SIG-M5 (cell line): ENCODE measurements around the gene PALD1.

Experiments
- DNase-seq: peaks from one replicate; lab custom pipeline; 2025; lab: John Stamatoyannopoulos, UW

PALD1 gene

DNA sequence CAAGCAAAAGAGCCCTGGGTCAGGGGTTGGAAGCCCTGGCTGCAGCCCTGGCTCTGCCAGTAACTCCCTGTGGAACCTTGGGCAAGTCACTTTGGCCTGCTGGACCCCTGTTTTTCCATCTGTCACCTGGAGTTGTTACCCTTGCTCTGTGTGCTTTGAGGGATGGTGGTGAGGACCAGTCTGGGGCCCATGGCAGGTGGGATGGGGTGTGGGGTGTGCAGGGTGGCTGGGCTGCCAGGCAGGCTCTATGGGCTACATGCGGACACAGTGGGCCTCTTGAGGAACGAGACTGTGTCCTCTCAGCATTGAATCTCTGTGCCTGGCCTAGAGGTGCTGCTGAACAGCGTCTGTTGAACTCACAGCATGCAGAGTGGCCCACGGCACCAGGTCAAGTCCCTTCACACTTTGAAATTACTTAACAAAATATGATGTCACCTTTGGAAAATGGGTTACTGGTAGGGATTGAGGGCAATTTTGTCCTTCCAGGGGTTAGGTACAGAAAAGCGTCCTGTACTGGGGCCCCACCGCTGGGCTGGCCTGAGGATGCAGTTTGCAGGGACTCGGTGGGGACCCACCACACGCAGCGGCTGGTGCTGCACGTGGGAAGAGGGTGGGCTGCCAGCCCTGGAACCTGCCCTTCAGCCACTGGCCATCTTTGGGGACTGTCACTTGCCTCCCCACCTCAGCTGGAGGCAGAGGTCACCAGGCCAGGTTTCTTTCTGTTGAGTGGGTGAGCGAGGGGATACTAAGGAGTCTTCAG, 78.7 kb downstream of the PALD1 start:
- DNase-seq, result no peak

GRCh38 chr10:70557876-70558275, 79.3 kb downstream of the PALD1 start:
- DNase-seq, result no peak

- DNase-seq, result no peak
Observed at GRCh38 chr10:70558295-70558694, 79.7 kb downstream of the PALD1 start.

GRCh38 chr10:70558871-70559810, 80.6 kb downstream of the PALD1 start:
- DNase-seq, result no peak

DNA sequence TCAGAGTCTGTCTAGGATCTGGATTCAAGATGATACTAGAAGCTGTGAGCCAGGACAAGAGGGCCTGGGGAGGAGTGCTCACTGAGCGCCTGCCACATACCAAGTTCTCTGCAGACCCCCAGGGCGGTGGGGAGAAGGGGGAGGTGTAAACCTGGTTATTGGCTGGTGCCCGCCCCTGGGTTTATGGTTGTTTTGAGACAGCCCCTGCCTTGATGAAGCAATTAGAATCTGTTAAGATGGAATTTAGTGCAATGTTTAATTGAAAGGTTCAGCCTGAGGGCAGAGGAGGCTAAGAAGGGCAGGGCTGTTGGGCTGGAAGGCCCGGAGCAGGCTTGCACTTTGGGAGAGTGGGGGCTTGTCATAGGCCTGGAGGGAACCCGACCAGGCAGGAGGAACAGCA, 81.3 kb downstream of the PALD1 start:
- no peak for DNase-seq

DNA sequence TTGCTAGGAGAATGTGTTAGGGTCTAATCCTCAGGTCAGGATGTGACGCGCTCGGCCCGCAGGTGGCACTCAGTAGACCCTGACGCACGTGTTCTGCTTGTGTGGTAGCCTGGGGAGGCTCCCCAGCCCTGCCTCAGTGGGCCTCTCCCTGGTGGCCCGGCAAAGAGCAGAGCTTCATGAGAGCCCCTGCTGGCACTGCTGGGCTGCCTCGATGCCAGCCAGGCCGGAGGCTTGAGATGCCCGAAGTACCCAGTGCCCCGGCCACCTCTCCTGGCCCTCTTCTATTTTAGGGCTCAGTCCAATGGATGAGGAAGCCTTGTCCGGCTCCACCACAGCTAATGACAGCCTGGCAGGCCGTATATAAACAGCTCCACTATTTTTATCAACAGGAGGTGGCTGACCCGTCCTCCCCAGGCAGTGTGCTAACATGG, 82.0 kb downstream of the PALD1 start:
- DNase-seq, result no peak

- DNase-seq, result no peak
Observed at GRCh38 chr10:70561070-70561469, 82.5 kb downstream of the PALD1 start.

- DNase-seq, result no peak
Observed at GRCh38 chr10:70561558-70561957, 83.0 kb downstream of the PALD1 start.

DNA sequence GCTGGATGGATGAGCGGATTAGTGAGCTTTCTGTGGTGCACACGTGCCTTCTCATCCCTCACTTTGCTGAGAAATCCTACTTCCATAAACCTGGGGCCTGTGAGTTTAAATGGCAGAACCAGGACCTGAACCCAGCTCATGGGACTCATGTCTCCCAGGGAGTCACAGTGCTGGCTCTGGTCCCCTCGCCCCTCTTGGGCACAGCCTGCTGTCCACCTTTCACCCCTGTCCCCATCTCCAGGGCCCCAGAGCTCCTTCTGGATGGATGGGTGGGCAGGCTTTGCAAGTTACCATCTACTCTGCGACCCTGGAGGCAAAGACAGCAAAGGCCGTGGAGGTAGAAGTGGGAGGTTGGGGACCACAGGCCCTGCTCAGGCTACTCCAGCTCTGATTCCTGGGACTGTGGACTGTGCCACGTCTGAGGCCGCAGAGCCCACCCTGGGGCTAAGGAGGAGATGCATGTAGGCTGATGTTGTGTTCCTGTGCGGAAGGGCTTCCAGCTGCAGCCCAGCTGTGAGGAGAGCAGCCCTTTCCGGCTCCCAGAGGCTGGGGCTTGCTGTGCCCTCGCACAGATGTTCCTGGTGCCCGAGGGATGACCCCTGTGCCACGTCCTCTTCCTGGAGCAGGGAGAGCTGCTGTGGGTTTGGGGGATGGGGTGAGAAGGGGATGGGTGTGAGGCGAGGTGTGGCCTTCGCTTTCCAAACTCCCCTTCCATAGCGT, 83.6 kb downstream of the PALD1 start:
- DNase-seq, result no peak

DNA sequence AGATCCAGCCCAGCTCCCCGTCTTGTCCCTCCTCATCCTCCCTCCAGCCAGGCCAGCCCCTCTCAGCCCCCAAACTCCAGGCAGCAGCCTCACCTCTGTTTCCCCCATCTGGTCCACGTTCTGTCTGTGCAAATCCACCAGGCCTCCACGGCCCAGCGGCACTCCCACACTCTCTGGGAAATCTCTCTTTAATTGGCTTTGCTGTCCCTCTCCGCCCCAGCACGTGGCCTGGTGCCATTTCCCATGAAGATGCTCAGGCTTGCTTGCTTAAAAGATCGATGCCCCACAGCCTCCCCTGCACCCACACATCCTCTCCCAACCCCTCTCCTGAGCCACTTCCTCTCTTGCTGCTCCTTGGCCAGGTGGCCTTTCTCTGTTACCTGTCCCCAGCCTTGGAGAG, 84.7 kb downstream of the PALD1 start:
- no peak for DNase-seq

DNA sequence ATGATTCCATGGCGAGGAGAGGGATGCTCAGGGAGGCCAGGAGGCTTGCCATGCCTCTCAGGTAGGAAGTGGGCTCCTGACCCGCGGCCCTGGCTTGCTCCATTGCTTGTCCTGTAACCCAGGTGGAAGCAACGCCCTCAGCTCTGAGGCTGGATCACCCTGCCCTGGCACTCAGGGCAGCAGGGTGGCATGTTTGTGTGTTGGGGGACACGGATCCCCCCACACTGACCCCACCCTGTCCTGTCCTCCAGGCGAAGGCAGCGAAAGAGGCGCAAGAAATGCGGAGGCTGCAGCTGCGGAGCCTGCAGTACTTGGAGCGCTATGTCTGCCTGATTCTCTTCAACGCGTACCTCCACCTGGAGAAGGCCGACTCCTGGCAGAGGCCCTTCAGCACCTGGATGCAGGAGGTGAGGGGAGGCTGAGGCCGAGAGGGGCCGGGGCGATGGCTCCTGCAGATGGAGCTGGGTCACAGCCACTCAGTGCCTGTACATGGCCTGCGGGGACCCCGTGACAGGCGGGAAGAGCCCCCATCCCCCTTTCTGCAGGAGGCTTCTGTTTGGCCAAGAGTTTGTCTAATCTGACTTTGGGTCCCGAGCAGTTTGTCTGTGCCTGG, 85.7 kb downstream of the PALD1 start:
- no peak for DNase-seq

DNA sequence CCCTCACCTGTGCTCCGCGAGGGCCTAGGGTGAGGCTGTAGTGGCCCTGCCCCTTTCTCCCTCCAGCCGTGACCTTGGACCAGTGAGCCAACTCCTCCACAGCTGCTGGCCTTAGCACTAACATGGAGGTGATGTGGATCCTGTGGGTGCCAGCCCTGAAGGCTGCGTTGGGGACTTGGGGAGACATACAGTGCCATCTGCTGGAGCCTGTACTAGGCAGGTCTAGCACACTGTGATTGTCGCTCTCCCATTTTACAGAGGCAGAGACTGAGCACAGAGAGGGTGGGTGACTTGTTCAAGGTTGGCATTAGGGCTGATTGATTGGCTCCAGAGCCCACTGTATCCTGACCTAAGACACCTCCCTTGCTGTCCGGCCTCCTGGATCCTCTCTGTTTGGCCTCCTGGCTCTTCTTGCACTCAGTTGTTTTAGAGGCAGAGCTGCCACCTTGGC, 86.4 kb downstream of the PALD1 start:
- no peak for DNase-seq

DNA sequence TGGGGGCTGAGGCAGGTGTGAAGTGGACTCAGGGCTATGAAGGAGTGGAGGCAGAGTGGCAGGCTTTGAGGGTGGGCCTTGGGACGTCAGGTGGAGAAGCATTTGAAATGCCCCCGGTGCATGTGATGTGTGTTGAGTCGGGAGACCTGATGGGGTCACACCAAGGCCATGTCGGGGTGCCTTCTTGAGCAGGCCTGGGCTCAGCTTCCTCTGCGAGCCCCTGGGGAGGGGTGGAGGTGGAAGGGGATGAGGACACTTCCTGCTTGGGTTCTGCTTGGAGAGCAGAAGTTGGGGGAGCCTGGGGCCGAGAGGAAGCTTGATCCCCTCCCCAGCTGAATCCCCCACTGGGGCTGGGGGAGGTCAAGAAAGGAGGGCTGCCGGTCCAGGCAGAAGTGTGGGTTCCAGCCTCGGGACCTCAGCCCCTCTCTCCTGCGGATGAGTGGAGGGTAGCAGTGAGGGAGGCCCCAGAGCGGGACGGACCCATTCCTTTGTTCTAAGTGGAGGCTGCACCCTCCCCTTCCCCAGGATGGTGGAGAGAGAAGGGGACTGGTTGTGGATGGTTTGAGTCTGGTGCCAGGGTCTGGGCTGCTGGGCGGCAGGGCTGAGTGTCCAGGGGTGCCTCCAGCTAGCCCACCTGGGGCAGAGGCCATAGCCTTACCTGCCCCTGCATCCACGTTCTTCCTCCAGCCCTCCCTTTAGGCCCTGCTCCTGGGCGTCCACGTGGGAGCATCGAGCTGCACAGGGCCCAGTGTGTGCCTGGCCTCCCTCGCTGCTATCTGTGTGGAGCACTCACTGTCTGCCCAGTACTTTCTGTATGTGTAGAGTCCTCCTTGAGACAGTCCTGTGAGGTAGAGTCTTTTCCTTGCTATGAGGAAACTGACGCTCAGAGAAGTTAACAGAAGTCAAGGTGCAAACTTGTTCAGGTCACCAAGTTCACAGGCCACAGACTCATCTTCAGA, 87.3 kb downstream of the PALD1 start:
- DNase-seq, result no peak

DNA sequence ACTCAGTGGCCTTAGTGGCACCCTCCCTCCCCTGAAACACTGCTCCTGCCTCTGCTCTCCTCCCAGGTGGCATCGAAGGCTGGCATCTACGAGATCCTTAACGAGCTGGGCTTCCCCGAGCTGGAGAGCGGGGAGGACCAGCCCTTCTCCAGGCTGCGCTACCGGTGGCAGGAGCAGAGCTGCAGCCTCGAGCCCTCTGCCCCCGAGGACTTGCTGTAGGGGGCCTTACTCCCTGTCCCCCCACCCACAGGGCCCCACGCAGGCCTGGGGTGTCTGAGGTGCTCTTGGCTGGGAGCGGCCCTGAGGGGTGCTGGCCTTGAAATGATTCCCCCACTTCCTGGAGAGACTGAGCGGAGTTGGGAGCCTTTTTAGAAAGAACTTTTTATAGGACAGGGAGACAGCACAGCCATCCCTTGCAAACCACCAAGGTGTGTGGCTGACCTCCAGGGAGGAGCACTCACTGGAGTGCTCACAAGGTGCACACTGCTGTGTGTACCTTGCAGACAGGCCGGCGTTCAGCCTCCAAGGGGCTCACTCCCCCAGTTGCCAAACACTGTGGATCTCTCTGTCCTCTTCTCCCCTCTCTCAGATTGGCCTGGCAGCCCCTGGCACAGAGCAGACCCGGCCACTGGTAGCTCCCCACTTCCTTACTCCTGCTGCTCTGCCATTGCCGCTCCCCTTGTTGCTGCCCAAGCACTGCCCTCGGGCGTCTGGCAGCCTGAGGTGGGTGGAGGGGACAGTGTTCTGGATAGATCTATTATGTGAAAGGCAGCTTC, 88.1 kb downstream of the PALD1 start:
- DNase-seq, result no peak

DNA sequence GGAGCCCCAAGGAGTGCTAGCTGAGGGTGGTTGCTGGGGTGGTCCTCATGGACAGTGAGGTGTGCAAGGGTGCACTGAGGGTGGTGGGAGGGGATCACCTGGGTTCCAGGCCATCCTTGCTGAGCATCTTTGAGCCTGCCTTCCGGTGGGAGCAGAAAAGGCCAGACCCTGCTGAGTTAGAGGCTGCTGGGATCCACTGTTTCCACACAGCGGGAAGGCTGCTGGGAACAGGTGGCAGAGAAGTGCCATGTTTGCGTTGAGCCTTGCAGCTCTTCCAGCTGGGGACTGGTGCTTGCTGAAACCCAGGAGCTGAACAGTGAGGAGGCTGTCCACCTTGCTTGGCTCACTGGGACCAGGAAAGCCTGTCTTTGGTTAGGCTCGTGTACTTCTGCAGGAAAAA, 89.0 kb downstream of the PALD1 start:
- no peak for DNase-seq

DNA sequence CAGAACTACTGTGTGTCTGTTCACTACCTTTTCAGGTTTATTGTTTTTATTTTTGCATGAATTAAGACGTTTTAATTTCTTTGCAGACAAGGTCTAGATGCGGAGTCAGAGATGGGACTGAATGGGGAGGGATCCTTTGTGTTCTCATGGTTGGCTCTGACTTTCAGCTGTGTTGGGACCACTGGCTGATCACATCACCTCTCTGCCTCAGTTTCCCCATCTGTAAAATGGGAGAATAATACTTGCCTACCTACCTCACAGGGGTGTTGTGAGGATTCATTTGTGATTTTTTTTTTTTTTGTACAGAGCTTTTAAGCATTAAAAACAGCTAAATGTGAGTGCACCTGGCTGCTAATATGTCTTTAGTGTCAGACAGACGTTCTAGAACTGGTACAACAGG, 89.5 kb downstream of the PALD1 start:
- no peak for DNase-seq

DNA sequence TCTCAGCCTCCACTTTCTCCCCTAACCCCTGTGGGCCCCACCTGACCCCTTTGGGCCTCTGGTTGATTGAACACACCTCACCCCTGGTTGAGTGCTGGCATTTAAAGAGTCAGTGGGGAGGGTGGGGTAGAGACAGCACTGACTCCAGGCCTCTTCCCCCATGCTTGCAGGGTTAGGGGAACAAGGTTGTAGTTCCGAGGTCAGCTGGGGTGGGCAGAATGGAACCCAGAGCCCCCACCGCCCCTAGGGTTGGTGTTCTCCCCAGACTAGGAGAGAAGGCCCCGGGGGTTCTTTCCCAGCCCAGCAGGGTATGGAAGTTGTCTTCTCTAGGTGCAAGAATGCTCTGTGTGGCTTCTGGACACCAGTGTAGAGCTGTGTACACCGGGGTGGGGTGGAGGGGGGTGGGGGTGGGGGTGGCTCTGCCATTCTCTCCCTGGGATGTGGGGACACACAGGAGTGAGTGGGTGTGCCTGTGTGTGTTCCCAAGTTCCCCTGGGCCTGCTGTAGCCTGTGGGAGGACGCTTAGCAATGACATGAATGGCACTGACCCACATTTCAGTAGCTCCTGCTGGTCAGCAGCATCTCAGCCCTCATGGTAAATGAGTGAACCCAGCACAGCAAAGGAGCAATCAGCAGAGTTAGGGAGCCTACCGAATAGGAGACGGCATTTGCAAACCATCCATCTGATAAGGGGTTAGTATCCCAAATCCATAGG, 90.4 kb downstream of the PALD1 start:
- no peak for DNase-seq

DNA sequence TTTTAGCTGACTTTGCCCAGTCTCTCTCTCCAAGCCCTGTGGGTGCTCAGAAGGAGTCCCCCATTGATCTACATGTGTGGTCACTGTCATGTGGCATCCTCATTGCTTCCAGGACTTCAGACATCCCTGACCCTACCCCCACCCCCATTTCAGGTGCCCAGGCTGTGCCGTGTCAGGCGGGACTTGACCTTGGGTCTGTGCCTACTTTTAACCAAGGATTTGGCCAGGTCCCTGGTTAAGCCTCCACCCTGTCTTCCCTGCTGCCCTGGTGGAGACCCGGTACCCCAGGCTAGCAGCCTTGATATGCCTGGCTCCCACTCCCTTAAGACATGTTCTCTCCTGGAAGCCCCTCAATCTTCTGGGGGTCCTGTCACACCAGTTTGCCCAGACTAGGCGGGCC, 92.7 kb downstream of the PALD1 start:
- no peak for DNase-seq
